ENCODE measurements around the gene CCDC87. TPM values are rescaled to one million over a fixed set of nuclear protein-coding genes. Genes with fewer than 3 reads are reported as not detected.

Gene CCDC87
- total and polyA plus RNA-seq, 2 of the 8 experiments (the other 6 are each of a cell fraction or from before 2014, with no cell fraction given) = 0.32 to 0.99 TPM

DNA sequence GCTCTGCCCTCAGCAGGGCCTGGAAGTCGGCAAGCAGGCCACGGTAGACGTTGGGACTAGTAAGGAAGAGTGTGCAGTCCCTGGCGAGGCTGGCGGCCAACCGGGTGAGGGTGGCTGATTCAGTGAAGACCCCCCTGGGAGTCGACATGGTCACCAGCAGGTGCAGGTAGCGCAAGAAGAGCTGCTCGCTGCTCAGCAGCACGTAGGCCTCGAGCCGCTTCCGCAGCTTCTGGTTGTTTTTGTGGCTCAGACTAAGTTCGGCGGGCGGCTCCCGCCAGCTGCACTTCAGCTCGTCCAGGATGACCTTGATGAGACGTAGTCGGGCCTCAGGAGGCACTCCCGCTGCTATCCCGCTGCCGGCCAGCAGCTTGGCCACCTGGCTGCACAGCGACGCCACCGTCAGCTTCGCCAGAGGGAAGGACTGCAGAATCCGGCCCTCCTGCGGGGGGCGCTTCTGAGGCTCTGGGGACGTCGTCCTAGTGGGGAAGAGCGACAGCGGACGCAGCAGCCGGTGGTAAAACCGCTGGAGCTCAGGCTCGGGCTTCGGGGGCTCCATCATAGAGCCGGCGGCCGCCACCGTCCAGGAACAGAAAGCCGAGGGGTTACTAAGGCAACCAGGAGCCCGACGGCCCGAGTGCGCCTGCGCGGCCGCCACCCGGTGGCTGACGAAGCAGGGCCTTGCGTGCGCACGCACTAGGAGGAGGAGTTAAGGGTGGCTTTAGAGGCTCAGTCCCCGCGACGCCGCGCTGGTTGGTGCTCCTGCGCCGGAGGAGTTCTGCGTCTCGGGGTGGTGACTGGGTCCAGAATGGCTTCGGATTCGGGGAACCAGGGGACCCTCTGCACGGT lies at the start of gene CCDC87, which contains the start of gene CCS (continued):
- peak; percentile 45 to 68; a peak in 3 of 4 replicates for TF ChIP-seq RAD21 (IDR thresholded peaks at IDR 0.05 in 1 of 2, conservative IDR thresholded peaks at IDR 0.05 in 1 of 2; ENCODE audit: low read depth in 2 of 2, low read length in 2 of 2)
- TF ChIP-seq POLR2AphosphoS5 (IDR thresholded peaks at IDR 0.05; ENCODE audit: low read depth, low read length) = peak; percentile 87
- TF ChIP-seq SIX5 (IDR thresholded peaks at IDR 0.05; ENCODE audit: low read depth, low read length) = no peak
- no peak for TF ChIP-seq PHF8 (conservative IDR thresholded peaks at IDR 0.05; ENCODE audit: low read depth, low read length)
- TF ChIP-seq MAFK (IDR thresholded peaks at IDR 0.05; ENCODE audit: low read depth, low read length) = no peak
- TF ChIP-seq JUND (IDR thresholded peaks at IDR 0.05; ENCODE audit: low read length) = 0 out of 2 replicates have a peak, but pooled peaks have one; percentile 22
- no peak for TF ChIP-seq BRCA1 (IDR thresholded peaks at IDR 0.05; ENCODE audit: low read depth, low read length)
- no peak for TF ChIP-seq KDM5A (IDR thresholded peaks at IDR 0.05; ENCODE audit: low read length)
- TF ChIP-seq POU5F1 (IDR thresholded peaks at IDR 0.05; ENCODE audit: low read depth, low read length) = no peak
- TF ChIP-seq RBBP5 (IDR thresholded peaks at IDR 0.05; ENCODE audit: borderline replicate concordance, low read depth, low read length) = peak; percentile 68; the same call in 1 of the 2 replicates
- TF ChIP-seq, protein P1, sequence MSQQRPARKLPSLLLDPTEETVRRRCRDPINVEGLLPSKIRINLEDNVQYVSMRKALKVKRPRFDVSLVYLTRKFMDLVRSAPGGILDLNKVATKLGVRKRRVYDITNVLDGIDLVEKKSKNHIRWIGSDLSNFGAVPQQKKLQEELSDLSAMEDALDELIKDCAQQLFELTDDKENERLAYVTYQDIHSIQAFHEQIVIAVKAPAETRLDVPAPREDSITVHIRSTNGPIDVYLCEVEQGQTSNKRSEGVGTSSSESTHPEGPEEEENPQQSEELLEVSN (IDR thresholded peaks at IDR 0.05) = peak; percentile 89
- no peak for TF ChIP-seq SP2 (IDR thresholded peaks at IDR 0.05; ENCODE audit: low read length)
- TF ChIP-seq ZNF274 (IDR thresholded peaks at IDR 0.05; ENCODE audit: borderline replicate concordance, extremely low read depth, low read length) = no peak
